Measurements from ENCODE around the gene DGKE.

- TF ChIP-seq CTCF (IDR thresholded peaks at IDR 0.05) = peak in 3 of 6 experiments; percentile 13 to 54 (median 36)
- TF ChIP-seq POLR2A (IDR thresholded peaks at IDR 0.05) = no peak
- no peak for TF ChIP-seq EP300 (IDR thresholded peaks at IDR 0.05)
These were observed 671 bp downstream of the DGKE start for GRCh38 chr17:56834380-56835263.
